SK-N-SH (cell line): ENCODE results near the gene TBXA2R. TPM values are rescaled to one million over a fixed set of nuclear protein-coding genes. Genes with fewer than 3 reads are reported as not detected.
A peak's percentile ranks its signal among the peaks of the same experiment; 100 is the strongest.

Experiments
- CTCF ChIA-PET: fragments of 300-600, 350-600 bp; formaldehyde crosslinking; extraction: SDS; loops from one replicate; lab custom pipeline; 2021; lab: Yijun Ruan, JAX
- POLR2A ChIA-PET: fragments of 350-600 bp; sonication (Branson Sonifier 250); formaldehyde crosslinking; extraction: SDS; loops from one replicate; lab custom pipeline; 2020; ENCODE audit warnings: antibody characterized with exemption, inconsistent platforms; lab: Yijun Ruan, JAX
- DNase-seq: peaks from one replicate; pipeline ENCODE4 v3.0.0; 2012
- H2AFZ ChIP-seq: fragments of 200-600 bp; sonication (generic); 2 replicates; pipeline ENCODE4 v1.8.1; 2016; ENCODE audit warnings: antibody characterized with exemption, mild to moderate bottlenecking, low read depth
- H3F3A ChIP-seq: fragments of 200-600 bp; sonication (generic); replicated peaks from 2 replicates; pipeline ENCODE3; 2016; ENCODE audit warnings: antibody characterized with exemption, mild to moderate bottlenecking; ENCODE audit not compliant: insufficient read depth
- H3K27ac ChIP-seq, 2 experiments: fragments of 200-500 bp in 1 of 2; fragments of 200-600 bp in 1 of 2; sonication (Bioruptor generic) in 1 of 2; sonication (generic), shearing (Covaris generic) in 1 of 2; 2 replicates each; pipeline versions ENCODE4 v1.5.1 to v1.6.1; 2014 to 2016; ENCODE audit warnings: low read depth in 2 of 2, inconsistent platforms in 1 of 2, low read length in 1 of 2, mild to moderate bottlenecking in 1 of 2, mixed read lengths in 1 of 2
- H3K27me3 ChIP-seq: fragments of 200-600 bp; sonication (generic), shearing (Covaris generic); 2 replicates; pipeline ENCODE4 v1.6.1; 2016; ENCODE audit warnings: mixed run types; ENCODE audit not compliant: insufficient read depth
- H3K36me3 ChIP-seq, 2 experiments: fragments of 200-500 bp in 1 of 2; fragments of 200-600 bp in 1 of 2; sonication (Bioruptor generic) in 1 of 2; sonication (generic) in 1 of 2; replicated peaks in 1 of 2; 2 replicates each; pipeline versions ENCODE3 to v1.5.1; 2014 to 2016; ENCODE audit warnings: low read length in 1 of 2, mild to moderate bottlenecking in 1 of 2; ENCODE audit not compliant: insufficient read depth in 2 of 2, control insufficient read depth in 1 of 2
- H3K4me1 ChIP-seq, 2 experiments: fragments of 200-500 bp in 1 of 2; fragments of 200-600 bp in 1 of 2; sonication (Bioruptor generic) in 1 of 2; sonication (generic), shearing (Covaris generic) in 1 of 2; 2 replicates each; pipeline versions ENCODE4 v1.5.1 to v1.6.1; 2014 to 2016; ENCODE audit warnings: low read depth in 1 of 2, low read length in 1 of 2, mixed run types in 1 of 2; ENCODE audit not compliant: insufficient read depth in 2 of 2, control insufficient read depth in 1 of 2
- H3K4me2 ChIP-seq: fragments of 200-600 bp; sonication (generic), shearing (Covaris generic); 2 replicates; pipeline ENCODE4 v1.6.1; 2017; ENCODE audit warnings: mixed run types
- H3K4me3 ChIP-seq, 2 experiments: fragments of 200-500 bp in 1 of 2; fragments of 200-600 bp in 1 of 2; sonication (Bioruptor generic) in 1 of 2; sonication (generic), shearing (Covaris generic) in 1 of 2; 2 replicates each; pipeline versions ENCODE4 v1.5.1 to v1.8.1; 2014 to 2016; ENCODE audit warnings: low read depth in 2 of 2, inconsistent platforms in 1 of 2, low read length in 1 of 2, mild to moderate bottlenecking in 1 of 2, mixed read lengths in 1 of 2, moderate library complexity in 1 of 2
- H3K79me2 ChIP-seq: fragments of 200-600 bp; sonication (generic); 2 replicates; pipeline ENCODE4 v1.8.1; 2017; ENCODE audit warnings: mild to moderate bottlenecking; ENCODE audit not compliant: insufficient read depth
- H3K9ac ChIP-seq: fragments of 200-600 bp; sonication (generic); 2 replicates; pipeline ENCODE4 v1.6.1; 2017; ENCODE audit warnings: mixed run types
- H3K9me2 ChIP-seq: fragments of 200-600 bp; sonication (generic); 2 replicates; pipeline ENCODE4 v1.6.1; 2017; ENCODE audit warnings: mixed run types
- H3K9me3 ChIP-seq: fragments of 200-600 bp; sonication (generic); 2 replicates; pipeline ENCODE4 v1.6.1; 2017; ENCODE audit warnings: mixed run types, mild to moderate bottlenecking, moderate library complexity
- H4K20me1 ChIP-seq: fragments of 200-600 bp; sonication (generic); 2 replicates; pipeline ENCODE4 v1.6.1; 2017; ENCODE audit warnings: mild to moderate bottlenecking, mixed run types; ENCODE audit not compliant: insufficient read depth
- ELF1 ChIP-seq: IDR thresholded peaks from 2 replicates; pipeline ENCODE4 v1.4.0; 2012
- EP300 ChIP-seq, 2 experiments: IDR thresholded peaks; 2 replicates each; pipeline versions ENCODE4 v1.4.0 to v1.6.1; 2012; ENCODE audit warnings: borderline replicate concordance in 1 of 2, low read depth in 1 of 2, low read length in 1 of 2
- FOSL2 ChIP-seq: IDR thresholded peaks from 2 replicates; pipeline ENCODE4 v1.4.0; 2012; ENCODE audit warnings: low read depth, mild to moderate bottlenecking, moderate library complexity, borderline replicate concordance
- FOXJ3 ChIP-seq: sonication (generic); formaldehyde crosslinking; IDR thresholded peaks from 2 replicates; pipeline ENCODE4 v1.5.1; 2020; ENCODE audit warnings: mild to moderate bottlenecking, missing genetic modification reagents
- GATA2 ChIP-seq: sonication (generic); formaldehyde crosslinking; IDR thresholded peaks from 2 replicates; pipeline ENCODE4 v1.5.0; 2020; ENCODE audit warnings: mild to moderate bottlenecking, missing genetic modification reagents
- JUND ChIP-seq: IDR thresholded peaks from 2 replicates; pipeline ENCODE4 v1.4.0; 2012
- MXI1 ChIP-seq: IDR thresholded peaks from 2 replicates; pipeline ENCODE4 v1.6.1; 2012; ENCODE audit warnings: mild to moderate bottlenecking, low read depth, low read length, improper control_type of control experiment
- NFIC ChIP-seq: IDR thresholded peaks from 2 replicates; pipeline ENCODE4 v1.4.0; 2012; ENCODE audit warnings: borderline replicate concordance
- NRF1 ChIP-seq: IDR thresholded peaks from 2 replicates; pipeline ENCODE4 v1.6.1; 2012; ENCODE audit warnings: low read depth, mild to moderate bottlenecking, low read length
- PBX3 ChIP-seq: IDR thresholded peaks from 2 replicates; pipeline ENCODE4; 2012
- POLR2AphosphoS5 ChIP-seq: IDR thresholded peaks from 2 replicates; pipeline ENCODE4 v1.6.1; 2012; ENCODE audit warnings: low read depth, low read length
- RAD21 ChIP-seq: IDR thresholded peaks from 2 replicates; pipeline ENCODE4 v1.6.1; 2012; ENCODE audit warnings: mild to moderate bottlenecking, low read length
- RFX5 ChIP-seq: IDR thresholded peaks from 2 replicates; pipeline ENCODE4 v1.6.1; 2012; ENCODE audit warnings: mild to moderate bottlenecking, improper control_type of control experiment, low read length
- RXRA ChIP-seq: IDR thresholded peaks from 2 replicates; pipeline ENCODE4 v1.4.0; 2012; ENCODE audit warnings: low read depth, mild to moderate bottlenecking, borderline replicate concordance
- SIN3A ChIP-seq: IDR thresholded peaks from 2 replicates; pipeline ENCODE4 v1.6.1; 2012; ENCODE audit warnings: low read depth, mild to moderate bottlenecking, low read length, moderate library complexity, borderline replicate concordance
- SMC3 ChIP-seq: IDR thresholded peaks from 2 replicates; pipeline ENCODE4 v1.6.1; 2012; ENCODE audit warnings: low read depth, low read length, improper control_type of control experiment
- TEAD4 ChIP-seq: IDR thresholded peaks from 2 replicates; pipeline ENCODE4 v1.4.0; 2012; ENCODE audit warnings: mild to moderate bottlenecking, borderline replicate concordance; ENCODE audit not compliant: insufficient read depth
- USF1 ChIP-seq: IDR thresholded peaks from 2 replicates; pipeline ENCODE4 v1.4.0; 2012; ENCODE audit warnings: low read depth, borderline replicate concordance
- USF2 ChIP-seq: fragments of 150-350 bp; IDR thresholded peaks from 2 replicates; pipeline ENCODE4 v1.6.1; 2017; ENCODE audit warnings: antibody characterized with exemption, low read length, low read depth, borderline replicate concordance
- YY1 ChIP-seq: IDR thresholded peaks from 2 replicates; pipeline ENCODE4 v1.4.0; 2012; ENCODE audit warnings: low read depth, mild to moderate bottlenecking
- WGBS: methylation state at CpG from one replicate; pipeline ENCODE4 v1.1.6; 2017; ENCODE audit warnings: low lambda C conversion rate; 5-methylcytosine and 5-hydroxymethylcytosine counted together
- polyA plus RNA-seq, 3 experiments: library from polyadenylated mRNA; depleted of rRNA; stranded (reverse); fragments of >200 nt; gene quantifications; 2 replicates each; pipeline ENCODE4 v1.2.3, GENCODE V29; 2012
- TF ChIP-seq, protein P1 (sequence below): fragments of 200-600 bp; sonication (generic); IDR thresholded peaks from 2 replicates; pipeline ENCODE4 v1.6.1; 2017; ENCODE audit warnings: antibody characterized with exemption, mild to moderate bottlenecking, moderate library complexity
- TF ChIP-seq, protein P2 (sequence below): IDR thresholded peaks from 2 replicates; pipeline ENCODE4 v1.4.0; 2012; ENCODE audit warnings: low read depth, borderline replicate concordance

The TBXA2R gene
- polyA plus RNA-seq, 1 of the 3 experiments (the other 2 are of a cell fraction) = 0.92 TPM

DNA sequence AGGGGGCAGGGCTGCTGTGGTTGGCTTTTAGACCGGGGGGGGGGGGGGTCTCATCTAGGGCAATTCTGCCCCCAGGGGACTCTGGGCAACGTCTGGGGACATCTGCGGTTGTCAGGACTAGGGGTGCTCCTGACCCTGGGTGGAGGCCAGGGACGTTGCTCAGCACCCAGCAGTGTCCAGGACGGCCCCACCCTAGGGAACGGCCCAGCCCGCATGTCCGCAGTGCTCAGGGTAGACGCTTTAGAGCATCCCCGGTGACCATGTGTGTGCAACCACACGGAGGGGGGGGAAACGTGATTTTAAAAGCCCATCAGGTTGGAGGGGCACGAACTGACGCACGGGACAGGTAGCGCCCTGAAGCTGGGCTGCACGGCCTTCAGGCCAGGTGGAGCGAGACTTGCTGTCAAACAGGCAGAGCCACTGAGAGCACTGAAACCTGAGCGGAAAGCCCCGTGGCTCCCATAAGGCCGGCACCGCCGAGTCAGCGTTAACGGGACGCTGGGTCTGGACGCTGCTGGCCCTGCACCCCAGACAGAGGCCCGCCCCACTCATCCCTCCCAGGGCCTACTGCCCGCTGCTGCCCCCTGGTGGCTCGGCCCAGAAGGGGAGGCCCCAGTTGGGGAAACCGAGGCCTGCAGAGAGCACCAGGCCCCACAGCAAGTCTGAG is 11.6 kb upstream of the TBXA2R start:
- H3K27ac ChIP-seq = no peak overlapping the region
- H3K4me3 ChIP-seq = no peak overlapping the region; a peak in 1 of 4 replicates
- TF ChIP-seq RAD21 (peak; percentile 70), USF1 (no peak), SMC3 (peak; percentile 79), RFX5 (no peak), YY1 (no peak), EP300 (IDR thresholded peaks at IDR 0.05; ENCODE audit: borderline replicate concordance in 1 of 2, low read depth in 1 of 2, low read length in 1 of 2) (no peak)
- TF ChIP-seq, protein P1, sequence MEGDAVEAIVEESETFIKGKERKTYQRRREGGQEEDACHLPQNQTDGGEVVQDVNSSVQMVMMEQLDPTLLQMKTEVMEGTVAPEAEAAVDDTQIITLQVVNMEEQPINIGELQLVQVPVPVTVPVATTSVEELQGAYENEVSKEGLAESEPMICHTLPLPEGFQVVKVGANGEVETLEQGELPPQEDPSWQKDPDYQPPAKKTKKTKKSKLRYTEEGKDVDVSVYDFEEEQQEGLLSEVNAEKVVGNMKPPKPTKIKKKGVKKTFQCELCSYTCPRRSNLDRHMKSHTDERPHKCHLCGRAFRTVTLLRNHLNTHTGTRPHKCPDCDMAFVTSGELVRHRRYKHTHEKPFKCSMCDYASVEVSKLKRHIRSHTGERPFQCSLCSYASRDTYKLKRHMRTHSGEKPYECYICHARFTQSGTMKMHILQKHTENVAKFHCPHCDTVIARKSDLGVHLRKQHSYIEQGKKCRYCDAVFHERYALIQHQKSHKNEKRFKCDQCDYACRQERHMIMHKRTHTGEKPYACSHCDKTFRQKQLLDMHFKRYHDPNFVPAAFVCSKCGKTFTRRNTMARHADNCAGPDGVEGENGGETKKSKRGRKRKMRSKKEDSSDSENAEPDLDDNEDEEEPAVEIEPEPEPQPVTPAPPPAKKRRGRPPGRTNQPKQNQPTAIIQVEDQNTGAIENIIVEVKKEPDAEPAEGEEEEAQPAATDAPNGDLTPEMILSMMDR = peak; percentile 88
- peak; percentile 98 for DNase-seq
- no peaks in the 10 kb centered on the region for H4K20me1 ChIP-seq
- no peak overlapping the region for H3K4me2 ChIP-seq
- peaks cover 0 to 23% of the 10 kb centered on the region in 2 experiments for H3K36me3 ChIP-seq
- no peaks in the 10 kb centered on the region for H3K9me3 ChIP-seq
- H3K79me2 ChIP-seq = peaks cover 8% of the 10 kb centered on the region; the same call in 1 of the 2 replicates
- no peak overlapping the region for H2AFZ ChIP-seq
- no peaks in the 10 kb centered on the region for H3K9me2 ChIP-seq
- 81% methylated on average over 11 of the region's 31 CpGs for WGBS
- no peaks in the 10 kb centered on the region for H3K27me3 ChIP-seq
- H3F3A ChIP-seq = no peaks in the 10 kb centered on the region
- CTCF ChIA-PET = interaction anchor here (0.7 to 5.8 kb wide), 12 partner anchors 9 to 314 kb away, joined by 3 to 49 read pairs (median 6); partner anchors contain the start of genes GIPC3, MFSD12 and TJP3
- no peak overlapping the region for H3K9ac ChIP-seq
- peaks cover 0 to 3% of the 10 kb centered on the region in 2 experiments; a peak in 1 of 4 replicates for H3K4me1 ChIP-seq
- POLR2A ChIA-PET = no interaction called here

DNA sequence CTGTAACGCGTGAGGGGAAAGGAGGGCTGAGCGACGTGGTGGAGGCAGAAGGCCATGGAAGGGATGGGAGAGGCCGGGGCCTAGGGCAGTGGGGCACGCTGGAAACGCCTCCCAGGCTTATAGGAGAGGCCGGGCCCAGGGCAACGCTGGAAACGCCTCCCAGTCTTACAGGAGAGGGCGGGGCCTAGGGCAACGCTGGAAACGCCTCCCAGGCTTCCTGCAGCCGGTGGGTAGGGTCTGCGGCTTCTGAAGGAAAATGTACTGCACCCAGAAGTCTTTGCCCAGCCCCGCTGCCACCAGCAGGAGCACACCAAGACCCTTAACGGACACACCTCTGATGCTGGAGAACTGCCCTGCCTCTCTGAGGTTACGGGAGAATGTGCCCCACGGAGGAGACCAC is 10.8 kb upstream of the TBXA2R start:
- no peak overlapping the region for H3K9ac ChIP-seq
- POLR2A ChIA-PET = no interaction called here
- H3K4me1 ChIP-seq = peaks cover 0 to 3% of the 10 kb centered on the region in 2 experiments; a peak in 1 of 4 replicates
- H3K36me3 ChIP-seq = peaks cover 0 to 28% of the 10 kb centered on the region in 2 experiments
- 91% methylated on average over 17 of the region's 19 CpGs for WGBS
- H3K4me2 ChIP-seq = no peak overlapping the region
- H2AFZ ChIP-seq = no peak overlapping the region
- no peak overlapping the region for H3K4me3 ChIP-seq
- CTCF ChIA-PET = interaction anchor here (1.3 to 5.8 kb wide), 5 partner anchors 9 to 313 kb away, joined by 4 to 49 read pairs (median 11); partner anchors contain the start of gene GIPC3
- no peaks in the 10 kb centered on the region for H3F3A ChIP-seq
- TF ChIP-seq ELF1 = no peak
- no peak for TF ChIP-seq USF2
- no peak for TF ChIP-seq GATA2 (CRISPR knock-in tag)
- TF ChIP-seq NFIC = no peak
- TF ChIP-seq PBX3 = no peak
- no peak for TF ChIP-seq MXI1
- no peak for TF ChIP-seq YY1
- no peak for TF ChIP-seq FOXJ3 (CRISPR knock-in tag)
- TF ChIP-seq JUND = no peak
- TF ChIP-seq FOSL2 = no peak
- no peak for TF ChIP-seq RXRA
- no peak for TF ChIP-seq TEAD4
- no peak for TF ChIP-seq POLR2AphosphoS5
- TF ChIP-seq NRF1 = no peak
- TF ChIP-seq, protein P2, sequence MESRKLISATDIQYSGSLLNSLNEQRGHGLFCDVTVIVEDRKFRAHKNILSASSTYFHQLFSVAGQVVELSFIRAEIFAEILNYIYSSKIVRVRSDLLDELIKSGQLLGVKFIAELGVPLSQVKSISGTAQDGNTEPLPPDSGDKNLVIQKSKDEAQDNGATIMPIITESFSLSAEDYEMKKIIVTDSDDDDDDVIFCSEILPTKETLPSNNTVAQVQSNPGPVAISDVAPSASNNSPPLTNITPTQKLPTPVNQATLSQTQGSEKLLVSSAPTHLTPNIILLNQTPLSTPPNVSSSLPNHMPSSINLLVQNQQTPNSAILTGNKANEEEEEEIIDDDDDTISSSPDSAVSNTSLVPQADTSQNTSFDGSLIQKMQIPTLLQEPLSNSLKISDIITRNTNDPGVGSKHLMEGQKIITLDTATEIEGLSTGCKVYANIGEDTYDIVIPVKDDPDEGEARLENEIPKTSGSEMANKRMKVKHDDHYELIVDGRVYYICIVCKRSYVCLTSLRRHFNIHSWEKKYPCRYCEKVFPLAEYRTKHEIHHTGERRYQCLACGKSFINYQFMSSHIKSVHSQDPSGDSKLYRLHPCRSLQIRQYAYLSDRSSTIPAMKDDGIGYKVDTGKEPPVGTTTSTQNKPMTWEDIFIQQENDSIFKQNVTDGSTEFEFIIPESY = no peak
- TF ChIP-seq SIN3A = no peak
- H3K9me2 ChIP-seq = no peaks in the 10 kb centered on the region
- no peaks in the 10 kb centered on the region for H4K20me1 ChIP-seq
- no peak for DNase-seq
- peaks cover 5% of the 10 kb centered on the region; the same call in 1 of the 2 replicates for H3K79me2 ChIP-seq
- H3K27ac ChIP-seq = no peak overlapping the region
- no peaks in the 10 kb centered on the region for H3K27me3 ChIP-seq
- no peaks in the 10 kb centered on the region for H3K9me3 ChIP-seq
